OCI-LY7 (cell line): ENCODE data around the gene FAM13C. TPM values are rescaled to one million over a fixed set of nuclear protein-coding genes. Genes with fewer than 3 reads are reported as not detected.

Source experiments
- BruUV-seq: library from RNA; stranded (reverse); fragments of 400-500 nt; replicated peaks from 2 replicates; lab custom pipeline; 2021; lab: Mats Ljungman, UMichigan
- CTCF ChIA-PET: fragments of 300-600 bp; sonication (Branson Sonifier 250); formaldehyde crosslinking; loops from one replicate; lab custom pipeline; 2022; ENCODE audit warnings: antibody characterized with exemption; ENCODE audit not compliant: unreplicated experiment; lab: Charles Lee
- POLR2A ChIA-PET: fragments of 300-600 bp; sonication (Branson Sonifier 250); formaldehyde crosslinking; loops from one replicate; lab custom pipeline; 2022; ENCODE audit warnings: antibody characterized with exemption; lab: Charles Lee
- DNase-seq: peaks from one replicate; pipeline ENCODE4 v3.0.0-alpha.2; 2015; ENCODE audit warnings: low spot score
- H2AFZ ChIP-seq: fragments of 200-600 bp; sonication (generic), shearing (Covaris generic); 2 replicates; pipeline ENCODE4 v1.6.1; 2014; ENCODE audit warnings: mild to moderate bottlenecking, antibody characterized with exemption, low read length, moderate library complexity
- H3K27ac ChIP-seq: fragments of 200-600 bp; sonication (generic); 2 replicates; pipeline ENCODE4 v1.5.1; 2014; ENCODE audit warnings: mixed run types, low read depth, mild to moderate bottlenecking, moderate library complexity, low read length, inconsistent platforms; ENCODE audit not compliant: poor library complexity, severe bottlenecking
- H3K36me3 ChIP-seq: fragments of 200-600 bp; sonication (generic); 2 replicates; pipeline ENCODE4 v1.6.1; 2014; ENCODE audit warnings: mild to moderate bottlenecking, antibody characterized with exemption, low read length, moderate library complexity, mixed read lengths; ENCODE audit not compliant: insufficient read depth
- H3K4me1 ChIP-seq: fragments of 200-600 bp; sonication (generic); 2 replicates; pipeline ENCODE4 v1.5.1; 2014; ENCODE audit warnings: mild to moderate bottlenecking, low read length; ENCODE audit not compliant: insufficient read depth, poor library complexity, severe bottlenecking
- H3K4me2 ChIP-seq: fragments of 200-600 bp; sonication (generic); 2 replicates; pipeline ENCODE4 v1.6.1; 2014; ENCODE audit warnings: mild to moderate bottlenecking, low read length
- H3K4me3 ChIP-seq: fragments of 200-600 bp; sonication (generic); 2 replicates; pipeline ENCODE4 v1.5.1; 2014; ENCODE audit warnings: mild to moderate bottlenecking, low read depth, low read length; ENCODE audit not compliant: poor library complexity, severe bottlenecking
- H3K79me2 ChIP-seq: fragments of 200-600 bp; sonication (generic); 2 replicates; pipeline ENCODE4 v1.6.1; 2016; ENCODE audit warnings: low read depth, mild to moderate bottlenecking, low read length, moderate library complexity, mixed read lengths; ENCODE audit not compliant: insufficient read depth
- H3K9me2 ChIP-seq: fragments of 200-600 bp; sonication (generic); 2 replicates; pipeline ENCODE4 v1.6.1; 2016; ENCODE audit warnings: mild to moderate bottlenecking, low read length, mixed read lengths; ENCODE audit not compliant: insufficient read depth
- H3K9me3 ChIP-seq: fragments of 200-600 bp; sonication (generic); 2 replicates; pipeline ENCODE4 v1.6.1; 2014; ENCODE audit warnings: mild to moderate bottlenecking, mixed run types, low read length, mixed read lengths
- H4K20me1 ChIP-seq: fragments of 200-600 bp; sonication (generic); 2 replicates; pipeline ENCODE4 v1.6.1; 2014; ENCODE audit warnings: mild to moderate bottlenecking, antibody characterized with exemption, low read length, moderate library complexity, mixed read lengths; ENCODE audit not compliant: insufficient read depth
- CTCF ChIP-seq: fragments of 200-600 bp; sonication (generic); conservative IDR thresholded peaks from 2 replicates; pipeline ENCODE4 v1.5.1; 2014; ENCODE audit warnings: mild to moderate bottlenecking, antibody characterized with exemption, low read length, moderate library complexity, mixed read lengths
- EZH2phosphoT487 ChIP-seq: fragments of 200-600 bp; sonication (generic); IDR thresholded peaks from 2 replicates; pipeline ENCODE4 v1.6.1; 2018; ENCODE audit warnings: low read depth, borderline replicate concordance, mild to moderate bottlenecking, mixed run types, antibody characterized with exemption, low read length, moderate library complexity, mixed read lengths
- intact Hi-C: fragments of 100-400 bp; cut with micrococcal nuclease; formaldehyde crosslinking; loops from one replicate; pipeline ENCODE4 v1.10.0; 2022; ENCODE audit not compliant: unreplicated experiment
- total RNA-seq, 2 experiments: library from RNA; depleted of rRNA in 1 of 2; stranded (reverse); fragments of >200 nt in 1 of 2; shearing (Covaris generic) in 1 of 2; gene quantifications; 2 replicates each; pipeline ENCODE4 v1.2.3, GENCODE V29; 2014 to 2022

Gene FAM13C
- total RNA-seq, 2 experiments from 2014 or later, result not detected

- no peaks in the 10 kb centered on the region for H3K36me3 ChIP-seq
- H3K4me3 ChIP-seq, result no peak overlapping the region
- TF ChIP-seq EZH2phosphoT487, result no peak
- TF ChIP-seq CTCF, result no peak
- no peak overlapping the region for H2AFZ ChIP-seq
- intact Hi-C loops, result no loop called here
- no peaks in the 10 kb centered on the region for H4K20me1 ChIP-seq
- H3K4me1 ChIP-seq, result no peaks in the 10 kb centered on the region
- no peak overlapping the region for H3K4me2 ChIP-seq
- DNase-seq, result no peak
- H3K27ac ChIP-seq, result no peak overlapping the region
- H3K9me2 ChIP-seq, result no peaks in the 10 kb centered on the region
- H3K9me3 ChIP-seq, result no peaks in the 10 kb centered on the region
- no peaks in the 10 kb centered on the region for H3K79me2 ChIP-seq
- ChIA-PET CTCF (no interaction called here), POLR2A (no interaction called here)
- no TSS peak for BruUV-seq
These were observed 146.0 kb downstream of the FAM13C start for GRCh38 chr10:59216178-59216869.

- Histone ChIP-seq H2AFZ (no peak overlapping the region), H3K27ac (no peak overlapping the region), H3K4me1 (no peaks in the 10 kb centered on the region), H3K4me3 (no peak overlapping the region), H3K9me2 (no peaks in the 10 kb centered on the region), H3K9me3 (no peaks in the 10 kb centered on the region), H3K4me2 (no peak overlapping the region), H4K20me1 (no peaks in the 10 kb centered on the region), H3K36me3 (no peaks in the 10 kb centered on the region), H3K79me2 (no peaks in the 10 kb centered on the region)
- BruUV-seq, result no TSS peak
- DNase-seq, result no peak
- CTCF ChIA-PET, result no interaction called here
- TF ChIP-seq EZH2phosphoT487 (no peak), CTCF (no peak)
- POLR2A ChIA-PET, result no interaction called here
- intact Hi-C loops, result no loop called here
These were observed 148.2 kb downstream of the FAM13C start for GRCh38 chr10:59214160-59214559.

- DNase-seq, result no peak
- ChIA-PET CTCF (no interaction called here), POLR2A (no interaction called here)
- Histone ChIP-seq H3K27ac (no peak overlapping the region), H4K20me1 (no peaks in the 10 kb centered on the region), H3K4me2 (no peak overlapping the region), H3K79me2 (no peaks in the 10 kb centered on the region), H3K9me3 (no peaks in the 10 kb centered on the region), H3K36me3 (no peaks in the 10 kb centered on the region), H3K4me1 (no peaks in the 10 kb centered on the region), H2AFZ (no peak overlapping the region), H3K4me3 (no peak overlapping the region), H3K9me2 (no peaks in the 10 kb centered on the region)
- intact Hi-C loops, result no loop called here
- TF ChIP-seq EZH2phosphoT487 (no peak), CTCF (no peak)
- BruUV-seq, result no TSS peak
These were observed 150.0 kb downstream of the FAM13C start for GRCh38 chr10:59212301-59212798.
